Chondrocyte (in vitro differentiated cells): ENCODE measurements around the gene HOXC10. TPM values are rescaled to one million over a fixed set of nuclear protein-coding genes. Genes with fewer than 3 reads are reported as not detected.

ENCODE experiments used
- DNase-seq: peaks from one replicate; pipeline ENCODE4 v3.0.0; 2021; ENCODE audit warnings: mixed read lengths, low spot score
- H3K27ac Mint-ChIP-seq: one replicate; pipeline ENCODE4 v1.8.0; 2021; ENCODE audit warnings: mild to moderate bottlenecking, moderate library complexity, mixed read lengths; ENCODE audit not compliant: unreplicated experiment
- H3K27me3 Mint-ChIP-seq: 2 replicates; pipeline ENCODE4 v1.8.0; 2021; ENCODE audit warnings: low read depth, mixed read lengths
- H3K36me3 Mint-ChIP-seq: 2 replicates; pipeline ENCODE4 v1.8.0; 2021; ENCODE audit warnings: low read depth, mixed read lengths
- H3K4me1 Mint-ChIP-seq: 2 replicates; pipeline ENCODE4 v1.8.0; 2021; ENCODE audit warnings: low read depth, mild to moderate bottlenecking, mixed read lengths
- H3K4me3 Mint-ChIP-seq: one replicate; pipeline ENCODE4 v1.8.0; 2021; ENCODE audit warnings: mild to moderate bottlenecking, moderate library complexity, mixed read lengths; ENCODE audit not compliant: unreplicated experiment
- H3K9me3 Mint-ChIP-seq: 2 replicates; pipeline ENCODE4 v1.8.0; 2021; ENCODE audit warnings: low read depth, mixed read lengths
- CTCF ChIP-seq: fragments of 200-600 bp; sonication (generic); IDR thresholded peaks from 2 replicates; pipeline ENCODE4 v1.5.0; 2021; ENCODE audit warnings: antibody characterized with exemption, mild to moderate bottlenecking, moderate library complexity
- total RNA-seq: library from RNA; stranded (reverse); gene quantifications from 3 replicates; pipeline ENCODE4 v1.2.1, GENCODE V29; 2021

Gene HOXC10
- total RNA-seq, 1 donor from 2014 or later: not detected

GRCh38 chr12:53969588-53970259, 15.2 kb upstream of the HOXC10 start:
- H3K4me1 Mint-ChIP-seq: peaks cover 15% of the 10 kb centered on the region
- DNase-seq: peak; percentile 47
- H3K4me3 Mint-ChIP-seq: no peak overlapping the region
- H3K36me3 Mint-ChIP-seq: peaks cover 2% of the 10 kb centered on the region
- H3K27me3 Mint-ChIP-seq: peaks cover 88% of the 10 kb centered on the region
- TF ChIP-seq CTCF: no peak
- no peaks in the 10 kb centered on the region for H3K9me3 Mint-ChIP-seq
- no peak overlapping the region for H3K27ac Mint-ChIP-seq

- H3K27me3 Mint-ChIP-seq: peaks cover 86% of the 10 kb centered on the region
- H3K4me3 Mint-ChIP-seq: no peak overlapping the region
- no peak for TF ChIP-seq CTCF
- no peak for DNase-seq
- no peaks in the 10 kb centered on the region for H3K9me3 Mint-ChIP-seq
- no peak overlapping the region for H3K27ac Mint-ChIP-seq
- H3K36me3 Mint-ChIP-seq: peaks cover 2% of the 10 kb centered on the region
- H3K4me1 Mint-ChIP-seq: peaks cover 19% of the 10 kb centered on the region
These were observed 14.5 kb upstream of the HOXC10 start for GRCh38 chr12:53970451-53970850.

GRCh38 chr12:53971129-53971528, 13.8 kb upstream of the HOXC10 start:
- H3K9me3 Mint-ChIP-seq: no peaks in the 10 kb centered on the region

GRCh38 chr12:53971686-53972085, 13.3 kb upstream of the HOXC10 start:
- Mint-ChIP-seq H3K9me3 (no peaks in the 10 kb centered on the region), H3K4me3 (no peak overlapping the region), H3K36me3 (peaks cover 4% of the 10 kb centered on the region), H3K27me3 (peaks cover 85% of the 10 kb centered on the region), H3K27ac (no peak overlapping the region), H3K4me1 (peaks cover 17% of the 10 kb centered on the region)
- no peak for TF ChIP-seq CTCF
- no peak for DNase-seq

More at GRCh38 chr12:53971129-53971528, 13.8 kb upstream of the HOXC10 start:
- DNase-seq: peak; percentile 5
- H3K4me3 Mint-ChIP-seq: no peak overlapping the region
- peaks cover 85% of the 10 kb centered on the region for H3K27me3 Mint-ChIP-seq
- no peak overlapping the region for H3K27ac Mint-ChIP-seq
- H3K4me1 Mint-ChIP-seq: peaks cover 23% of the 10 kb centered on the region
- H3K36me3 Mint-ChIP-seq: peaks cover 4% of the 10 kb centered on the region
- TF ChIP-seq CTCF: no peak

GRCh38 chr12:53972152-53972702, 12.7 kb upstream of the HOXC10 start:
- Mint-ChIP-seq H3K4me3 (no peak overlapping the region), H3K27ac (no peak overlapping the region), H3K36me3 (peaks cover 4% of the 10 kb centered on the region), H3K9me3 (no peaks in the 10 kb centered on the region), H3K27me3 (peaks cover 85% of the 10 kb centered on the region), H3K4me1 (peaks cover 16% of the 10 kb centered on the region)
- TF ChIP-seq CTCF: no peak
- no peak for DNase-seq
